DMS114 treated with DMSO at 0.1 percent for 48 hours (cell line): ENCODE data around the gene PDGFC.

Experiments
- DNase-seq: peaks from one replicate; lab custom pipeline; 2025; ENCODE audit not compliant: unreplicated experiment; lab: John Stamatoyannopoulos, UW

Gene PDGFC

GRCh38 chr4:156786713-156787112 is 184.9 kb downstream of the PDGFC start:
- DNase-seq, result no peak

GRCh38 chr4:156784970-156785369 is 186.6 kb downstream of the PDGFC start:
- DNase-seq, result no peak

GRCh38 chr4:156783966-156784365 is 187.6 kb downstream of the PDGFC start:
- no peak for DNase-seq

- DNase-seq, result no peak
Observed at GRCh38 chr4:156782491-156782890, 189.1 kb downstream of the PDGFC start.

- DNase-seq, result no peak
Observed at GRCh38 chr4:156781852-156782251, 189.7 kb downstream of the PDGFC start.

GRCh38 chr4:156779774-156780173 is 191.8 kb downstream of the PDGFC start:
- peak; percentile 84 for DNase-seq

- no peak for DNase-seq
Observed at GRCh38 chr4:156779042-156779441, 192.6 kb downstream of the PDGFC start.

- no peak for DNase-seq
Observed at GRCh38 chr4:156778606-156779005, 193.0 kb downstream of the PDGFC start.

GRCh38 chr4:156778093-156778492 is 193.5 kb downstream of the PDGFC start:
- no peak for DNase-seq

GRCh38 chr4:156775813-156776212 is 195.8 kb downstream of the PDGFC start:
- DNase-seq, result no peak

- no peak for DNase-seq
Observed at GRCh38 chr4:156774422-156774821, 197.2 kb downstream of the PDGFC start.

GRCh38 chr4:156773648-156774357 is 197.8 kb downstream of the PDGFC start:
- peak; percentile 89 for DNase-seq

- peak; percentile 100 for DNase-seq
Observed at GRCh38 chr4:156771171-156771837, 200.3 kb downstream of the PDGFC start.

GRCh38 chr4:156770140-156770539 is 201.5 kb downstream of the PDGFC start:
- peak; percentile 89 for DNase-seq

GRCh38 chr4:156767911-156768415 is 203.6 kb downstream of the PDGFC start:
- DNase-seq, result no peak

GRCh38 chr4:156766846-156767245 is 204.8 kb downstream of the PDGFC start:
- DNase-seq, result peak; percentile 78

- DNase-seq, result peak; percentile 87
Observed at GRCh38 chr4:156765277-156765676, 206.3 kb downstream of the PDGFC start.

- peak; percentile 87 for DNase-seq
Observed at GRCh38 chr4:156764846-156765245, 206.8 kb downstream of the PDGFC start.

GRCh38 chr4:156764145-156764544 is 207.5 kb downstream of the PDGFC start:
- DNase-seq, result peak; percentile 99

- DNase-seq, result peak; percentile 93
Observed at GRCh38 chr4:156763511-156763910, 208.1 kb downstream of the PDGFC start.

GRCh38 chr4:156762851-156763250 is 208.7 kb downstream of the PDGFC start:
- DNase-seq, result peak; percentile 86

GRCh38 chr4:156756118-156756517 is 215.5 kb downstream of the PDGFC start:
- no peak for DNase-seq
